ENCODE measurements around the gene CROCC2.
A peak's percentile ranks its signal among the peaks of the same experiment; 100 is the strongest.

Gene CROCC2

GRCh38 chr2:240987588-240987987 is 81.5 kb downstream of the CROCC2 start:
- peaks cover 0 to 56% (median 0%) of the 10 kb centered on the region in 11 experiments; a peak in 8 of 22 replicates for H4K20me1 ChIP-seq
- H3K36me3 ChIP-seq = no peaks in the 10 kb centered on the region
- peak overlapping the region; percentile 11 to 75 (median 56); a peak in 17 of 22 replicates for H3K9ac ChIP-seq
- peaks cover 0 to 18% (median 7%) of the 10 kb centered on the region in 11 experiments; a peak in 15 of 22 replicates for H3K27me3 ChIP-seq
- no peak for TF ChIP-seq Cebpa-rat (IDR thresholded peaks at IDR 0.05)
- peak overlapping the region in 10 of 11 experiments; percentile 7 to 80 (median 61); a peak in 16 of 22 replicates for H3K27ac ChIP-seq
- H3K4me3 ChIP-seq = peak overlapping the region in 3 of 10 experiments; percentile 4 to 42 (median 32); a peak in 5 of 20 replicates
- no peaks in the 10 kb centered on the region for H3K9me3 ChIP-seq (replicated peaks in 1 of 11)
- peak overlapping the region; percentile 78 to 100 (median 95) for H3K4me2 ChIP-seq
- peaks cover 45 to 92% (median 84%) of the 10 kb centered on the region in 10 experiments for H3K4me1 ChIP-seq

GRCh38 chr2:240988146-240988545 is 82.0 kb downstream of the CROCC2 start:
- TF ChIP-seq Cebpa-rat (IDR thresholded peaks at IDR 0.05) = no peak
- Histone ChIP-seq H3K27me3 (peaks cover 0 to 15% (median 2%) of the 10 kb centered on the region in 11 experiments; a peak in 14 of 22 replicates), H3K27ac (peak overlapping the region in 7 of 11 experiments; percentile 25 to 80 (median 75); a peak in 9 of 22 replicates)

GRCh38 chr2:240988571-240989271 is 82.6 kb downstream of the CROCC2 start:
- H3K4me2 ChIP-seq = peak overlapping the region in 10 of 11 experiments; percentile 78 to 100 (median 96); a peak in 19 of 22 replicates
- H3K27ac ChIP-seq = peak overlapping the region in 4 of 11 experiments; percentile 75 to 80 (median 77); a peak in 5 of 22 replicates
- H3K36me3 ChIP-seq = no peaks in the 10 kb centered on the region
- no peak for TF ChIP-seq Cebpa-rat (IDR thresholded peaks at IDR 0.05)
- H3K9ac ChIP-seq = peak overlapping the region in 6 of 11 experiments; percentile 3 to 75 (median 68); a peak in 10 of 22 replicates
- peaks cover 46 to 92% (median 87%) of the 10 kb centered on the region in 10 experiments for H3K4me1 ChIP-seq
- H4K20me1 ChIP-seq = peaks cover 0 to 55% (median 0%) of the 10 kb centered on the region in 11 experiments; a peak in 8 of 22 replicates
- H3K4me3 ChIP-seq = no peak overlapping the region; a peak in 1 of 20 replicates
- no peaks in the 10 kb centered on the region for H3K9me3 ChIP-seq (replicated peaks in 1 of 11)
- H3K27me3 ChIP-seq = peaks cover 0 to 9% (median 0%) of the 10 kb centered on the region in 11 experiments; a peak in 8 of 22 replicates

More at GRCh38 chr2:240988146-240988545, 82.0 kb downstream of the CROCC2 start:
- no peaks in the 10 kb centered on the region for H3K36me3 ChIP-seq
- peak overlapping the region; percentile 78 to 100 (median 95); a peak in 20 of 22 replicates for H3K4me2 ChIP-seq
- peak overlapping the region in 1 of 10 experiments; percentile 42; a peak in 1 of 20 replicates for H3K4me3 ChIP-seq
- no peaks in the 10 kb centered on the region for H3K9me3 ChIP-seq (replicated peaks in 1 of 11)
- peak overlapping the region in 7 of 11 experiments; percentile 2 to 75 (median 65); a peak in 10 of 22 replicates for H3K9ac ChIP-seq
- peaks cover 51 to 92% (median 87%) of the 10 kb centered on the region in 10 experiments for H3K4me1 ChIP-seq
- H4K20me1 ChIP-seq = peaks cover 0 to 55% (median 0%) of the 10 kb centered on the region in 11 experiments; a peak in 8 of 22 replicates

GRCh38 chr2:240989451-240990265 is 83.5 kb downstream of the CROCC2 start:
- peak overlapping the region in 3 of 11 experiments; percentile 43 to 80 (median 78); a peak in 4 of 22 replicates for H3K27ac ChIP-seq
- peaks cover 41 to 95% (median 90%) of the 10 kb centered on the region in 10 experiments for H3K4me1 ChIP-seq

GRCh38 chr2:240990266-240990529 is 84.1 kb downstream of the CROCC2 start:
- Histone ChIP-seq H3K9me3 (replicated peaks in 1 of 11) (no peaks in the 10 kb centered on the region), H3K4me2 (peak overlapping the region in 5 of 11 experiments; percentile 95 to 100 (median 97); a peak in 9 of 22 replicates), H3K9ac (no peak overlapping the region), H3K27me3 (peaks cover 0 to 15% (median 5%) of the 10 kb centered on the region in 11 experiments; a peak in 9 of 22 replicates), H4K20me1 (peaks cover 0 to 59% (median 0%) of the 10 kb centered on the region in 11 experiments; a peak in 6 of 22 replicates), H3K27ac (no peak overlapping the region), H3K4me1 (peaks cover 43 to 100% (median 95%) of the 10 kb centered on the region in 10 experiments), H3K36me3 (no peaks in the 10 kb centered on the region), H3K4me3 (no peak overlapping the region)
- TF ChIP-seq Cebpa-rat (IDR thresholded peaks at IDR 0.05) = no peak

More at GRCh38 chr2:240989451-240990265, 83.5 kb downstream of the CROCC2 start:
- Histone ChIP-seq H3K27me3 (peaks cover 0 to 9% (median 0%) of the 10 kb centered on the region in 11 experiments; a peak in 7 of 22 replicates), H3K36me3 (no peaks in the 10 kb centered on the region), H4K20me1 (peaks cover 0 to 57% (median 0%) of the 10 kb centered on the region in 11 experiments; a peak in 6 of 22 replicates), H3K4me2 (peak overlapping the region in 9 of 11 experiments; percentile 87 to 100 (median 96); a peak in 18 of 22 replicates), H3K9ac (peak overlapping the region in 6 of 11 experiments; percentile 3 to 75 (median 68); a peak in 5 of 22 replicates), H3K9me3 (replicated peaks in 1 of 11) (no peaks in the 10 kb centered on the region), H3K4me3 (no peak overlapping the region)
- TF ChIP-seq Cebpa-rat (IDR thresholded peaks at IDR 0.05) = no peak

- Histone ChIP-seq H3K4me1 (peaks cover 50 to 100% (median 97%) of the 10 kb centered on the region in 10 experiments), H3K27ac (no peak overlapping the region), H4K20me1 (peaks cover 0 to 61% (median 0%) of the 10 kb centered on the region in 11 experiments; a peak in 6 of 22 replicates), H3K9ac (no peak overlapping the region), H3K4me3 (no peak overlapping the region), H3K36me3 (no peaks in the 10 kb centered on the region), H3K4me2 (peak overlapping the region; percentile 46 to 98 (median 94); a peak in 19 of 22 replicates), H3K27me3 (peaks cover 0 to 21% (median 6%) of the 10 kb centered on the region in 11 experiments; a peak in 9 of 22 replicates), H3K9me3 (replicated peaks in 1 of 11) (no peaks in the 10 kb centered on the region)
- TF ChIP-seq Cebpa-rat (IDR thresholded peaks at IDR 0.05) = no peak
These were observed 84.7 kb downstream of the CROCC2 start for GRCh38 chr2:240990726-240991377.

GRCh38 chr2:240991378-240992263 is 85.5 kb downstream of the CROCC2 start:
- H3K9ac ChIP-seq = no peak overlapping the region
- peaks cover 54 to 100% (median 97%) of the 10 kb centered on the region in 10 experiments for H3K4me1 ChIP-seq
- H3K27me3 ChIP-seq = peaks cover 6 to 29% (median 12%) of the 10 kb centered on the region in 11 experiments; a peak in 18 of 22 replicates
- peaks cover 0 to 65% (median 0%) of the 10 kb centered on the region in 11 experiments; a peak in 6 of 22 replicates for H4K20me1 ChIP-seq
- H3K4me3 ChIP-seq = no peak overlapping the region
- peak overlapping the region; percentile 46 to 98 (median 94) for H3K4me2 ChIP-seq
- H3K36me3 ChIP-seq = no peaks in the 10 kb centered on the region
- no peak overlapping the region for H3K27ac ChIP-seq
- no peaks in the 10 kb centered on the region for H3K9me3 ChIP-seq (replicated peaks in 1 of 11)
- TF ChIP-seq Cebpa-rat (IDR thresholded peaks at IDR 0.05) = no peak
